RPMI7951 (cell line): ENCODE measurements around the gene RPLP1. TPM values are rescaled to one million over a fixed set of nuclear protein-coding genes. Genes with fewer than 3 reads are reported as not detected.
A peak's percentile ranks its signal among the peaks of the same experiment; 100 is the strongest.

ENCODE experiments used
- DNase-seq: peaks from one replicate; pipeline ENCODE4 v3.0.0-alpha.2; 2012; ENCODE audit warnings: low read depth
- total RNA-seq: library from RNA; depleted of rRNA; stranded (reverse); fragments of >200 nt; shearing (Covaris generic); gene quantifications from 2 replicates; pipeline ENCODE4 v1.2.3, GENCODE V29; 2014; rRNA removed

The RPLP1 gene
- 269 and 279 TPM in 2 replicates for total RNA-seq

DNA sequence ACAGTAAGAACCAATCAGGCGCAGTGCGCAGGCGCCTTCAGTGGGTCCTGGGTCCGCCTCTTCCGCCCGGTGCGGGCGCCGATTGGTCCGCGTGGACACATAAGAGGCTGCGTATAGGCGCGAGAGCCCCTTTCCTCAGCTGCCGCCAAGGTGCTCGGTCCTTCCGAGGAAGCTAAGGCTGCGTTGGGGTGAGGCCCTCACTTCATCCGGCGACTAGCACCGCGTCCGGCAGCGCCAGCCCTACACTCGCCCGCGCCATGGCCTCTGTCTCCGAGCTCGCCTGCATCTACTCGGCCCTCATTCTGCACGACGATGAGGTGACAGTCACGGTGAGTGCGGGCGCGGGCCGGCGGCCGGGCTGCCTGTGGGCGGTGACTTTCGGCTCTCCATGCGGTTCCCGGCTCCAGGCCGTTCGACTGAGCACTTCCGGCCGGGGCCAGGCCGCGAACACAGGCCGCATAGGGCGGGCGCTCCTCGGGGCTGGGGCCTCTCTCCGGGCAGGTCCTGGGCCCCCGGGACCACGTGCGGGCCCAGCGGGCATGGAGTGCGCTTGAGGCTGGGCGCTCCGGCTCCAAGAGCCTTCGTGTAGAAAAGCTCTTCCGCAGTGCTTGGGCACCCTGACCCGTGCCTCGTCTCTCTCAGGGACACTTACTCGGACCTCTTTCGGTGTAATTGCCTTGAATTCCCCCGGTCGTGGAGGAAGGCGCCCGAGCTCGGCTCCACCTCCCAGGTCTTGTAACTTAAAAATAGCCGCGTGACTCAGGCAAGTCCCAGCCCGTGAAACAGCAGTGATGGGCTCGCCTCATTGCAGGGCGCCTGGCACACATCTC lies at the start of gene RPLP1:
TSS of gene RPLP1 (plus strand) at position 127 of the 830 bp plus-strand sequence. CDS start at position 258, 131 bp downstream.
- DNase-seq = peak; percentile 94

DNA sequence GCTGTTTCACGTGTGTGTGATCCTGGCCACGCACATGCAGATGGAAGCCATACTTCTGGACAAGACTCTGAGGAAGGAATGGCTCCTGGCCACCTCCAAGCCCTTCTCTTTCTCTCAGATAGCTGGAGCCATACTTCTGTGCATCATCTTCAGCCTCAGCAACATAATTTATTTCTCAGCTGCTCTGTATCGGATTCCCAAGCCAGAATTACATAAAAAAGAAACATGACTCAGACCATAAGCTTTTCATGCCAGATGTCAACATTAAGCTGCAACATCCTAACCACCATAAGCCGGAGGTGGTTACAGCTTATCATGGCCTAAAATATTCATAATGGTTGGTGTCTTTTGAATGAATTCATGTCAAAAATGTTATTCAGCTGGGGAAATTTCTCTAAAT lies 49.0 kb upstream of the RPLP1 start:
- DNase-seq = peak; percentile 93

GRCh38 chr15:69405110-69405509 lies 47.5 kb upstream of the RPLP1 start:
- DNase-seq = no peak

GRCh38 chr15:69407719-69408400 lies 44.8 kb upstream of the RPLP1 start:
- no peak for DNase-seq

- DNase-seq = no peak
Observed at GRCh38 chr15:69408841-69409240, 43.8 kb upstream of the RPLP1 start.

- peak; percentile 83 for DNase-seq
Observed at GRCh38 chr15:69410248-69410874, 42.3 kb upstream of the RPLP1 start.

- DNase-seq = no peak
Observed at GRCh38 chr15:69412274-69412673, 40.3 kb upstream of the RPLP1 start.

DNA sequence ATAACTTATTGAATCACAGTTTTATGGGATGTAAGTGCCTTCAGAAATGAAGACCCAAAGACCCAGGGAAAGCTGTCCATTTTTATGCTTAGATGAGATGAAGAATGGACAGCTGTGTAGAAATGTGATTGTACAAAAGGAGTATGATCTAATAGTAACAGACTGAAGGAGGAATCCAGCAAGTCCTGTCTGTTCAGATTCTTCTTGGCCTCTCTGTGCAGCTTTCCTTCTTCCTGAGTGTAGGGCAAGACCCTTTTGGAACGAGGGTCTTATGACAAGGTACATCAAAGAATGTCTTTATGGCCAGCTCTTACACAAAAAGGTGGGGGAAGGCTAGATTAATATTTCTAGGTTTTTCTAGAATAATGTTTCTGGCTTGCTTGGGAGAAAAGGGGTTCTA lies 39.9 kb upstream of the RPLP1 start:
- no peak for DNase-seq

DNA sequence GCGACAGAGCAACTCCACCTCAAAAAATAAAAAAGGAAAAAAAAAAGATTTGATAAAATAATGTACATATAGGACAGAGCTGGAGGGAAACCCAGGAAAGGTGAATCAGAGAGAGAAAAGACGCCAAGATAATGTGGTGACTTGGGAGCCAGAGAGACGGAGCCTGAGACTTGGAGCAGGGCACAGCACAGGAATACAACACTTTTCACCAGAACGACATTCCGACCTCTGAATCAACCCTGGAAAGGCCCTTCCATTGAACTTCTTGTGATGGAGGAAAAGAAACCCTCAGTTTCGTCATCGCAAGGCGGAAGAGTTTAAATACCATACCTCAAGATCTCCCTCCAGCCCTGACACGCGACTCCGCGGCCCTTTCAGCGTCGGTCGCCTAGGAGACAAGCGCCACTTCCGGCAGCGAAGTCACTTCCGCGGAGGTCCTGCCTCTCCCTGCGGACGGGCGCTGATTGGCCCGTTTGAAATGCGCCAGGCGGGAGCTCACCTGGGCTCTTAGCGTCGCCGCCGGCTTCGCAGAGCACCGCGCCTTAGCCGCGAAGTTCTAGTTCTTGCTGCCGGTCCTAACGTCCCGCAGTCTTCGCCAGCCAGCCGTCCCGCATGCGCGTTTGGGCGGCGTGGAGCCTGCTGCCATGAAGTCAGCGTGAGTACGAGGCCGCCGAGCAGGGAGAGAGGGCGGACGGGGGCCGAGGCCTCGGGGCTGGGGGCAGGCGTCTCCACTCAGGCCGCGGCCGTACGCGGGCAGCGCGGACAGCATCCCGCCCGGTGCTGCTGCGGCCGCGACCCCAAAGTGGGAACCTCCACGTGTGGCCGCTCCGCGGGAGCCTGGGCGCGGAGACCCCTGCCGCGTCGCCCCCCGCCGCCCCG lies 38.6 kb upstream of the RPLP1 start, which contains the start of gene KIF23:
TSS of gene KIF23 (plus strand) at position 528 of the 879 bp plus-strand sequence. CDS start at position 645, 117 bp downstream.
- DNase-seq = peak; percentile 95

DNA sequence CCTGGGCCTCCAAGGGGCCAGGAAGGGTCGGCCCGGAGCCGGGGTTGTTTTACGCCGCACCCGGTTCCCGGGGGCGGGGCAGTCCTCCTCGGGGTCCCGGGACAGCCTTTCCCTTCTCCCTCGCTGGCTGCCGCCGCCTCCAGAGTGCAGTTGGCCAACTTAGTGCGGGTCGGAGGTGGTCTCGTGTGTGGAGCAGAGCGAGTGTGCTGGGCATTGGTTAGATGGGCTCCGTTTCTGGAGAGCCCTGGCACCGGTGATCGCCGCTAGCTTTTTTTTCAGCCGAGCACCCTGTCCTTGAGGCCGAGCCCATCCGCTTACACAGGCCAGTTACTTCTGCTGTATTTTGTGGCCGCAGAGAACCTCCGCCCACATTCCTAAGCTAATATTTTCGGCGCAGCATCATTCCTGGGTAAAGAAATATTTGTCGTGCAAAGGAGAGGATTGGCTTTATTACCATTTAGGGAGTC lies 37.9 kb upstream of the RPLP1 start:
- peak; percentile 93 for DNase-seq

DNA sequence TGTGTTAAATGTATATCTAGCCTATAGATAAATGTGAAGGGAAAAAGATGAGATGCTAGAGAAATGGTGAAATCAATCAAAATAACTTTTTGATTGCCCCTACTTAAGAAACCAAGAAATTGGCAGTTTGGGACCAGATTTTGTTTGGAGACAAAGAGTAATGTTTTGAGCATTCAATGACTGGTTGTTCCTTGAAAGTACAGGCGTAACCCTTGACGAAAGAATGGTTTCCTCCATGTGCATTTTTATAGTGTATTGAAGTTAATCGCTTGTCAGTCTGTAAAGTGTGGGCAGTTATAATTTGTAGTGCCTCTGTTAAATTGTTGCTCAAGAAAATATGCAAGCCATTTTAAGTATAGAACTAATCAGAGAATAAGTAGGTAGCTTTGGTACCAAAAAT lies 37.2 kb upstream of the RPLP1 start:
- DNase-seq = peak; percentile 29

DNA sequence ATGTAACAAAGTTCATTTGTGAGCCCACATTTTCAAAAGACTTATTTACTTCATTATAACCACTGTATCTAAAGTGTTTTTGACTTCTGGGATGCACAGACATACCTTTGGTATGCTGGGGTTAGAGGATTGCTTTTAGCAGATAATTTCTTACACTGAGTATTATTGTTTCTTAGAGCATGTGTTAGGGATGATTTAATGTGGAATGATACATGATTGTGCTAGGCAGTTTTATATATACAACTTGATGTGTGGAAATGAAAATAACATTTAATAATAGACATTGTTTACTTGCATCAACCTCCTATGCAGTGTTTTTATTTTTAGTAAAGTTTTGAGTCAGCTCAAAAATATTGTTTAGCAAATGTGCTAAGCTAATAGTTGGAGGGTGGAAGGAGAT lies 35.0 kb upstream of the RPLP1 start:
- no peak for DNase-seq

- peak; percentile 72 for DNase-seq
Observed at GRCh38 chr15:69421498-69421897, 31.1 kb upstream of the RPLP1 start.

DNA sequence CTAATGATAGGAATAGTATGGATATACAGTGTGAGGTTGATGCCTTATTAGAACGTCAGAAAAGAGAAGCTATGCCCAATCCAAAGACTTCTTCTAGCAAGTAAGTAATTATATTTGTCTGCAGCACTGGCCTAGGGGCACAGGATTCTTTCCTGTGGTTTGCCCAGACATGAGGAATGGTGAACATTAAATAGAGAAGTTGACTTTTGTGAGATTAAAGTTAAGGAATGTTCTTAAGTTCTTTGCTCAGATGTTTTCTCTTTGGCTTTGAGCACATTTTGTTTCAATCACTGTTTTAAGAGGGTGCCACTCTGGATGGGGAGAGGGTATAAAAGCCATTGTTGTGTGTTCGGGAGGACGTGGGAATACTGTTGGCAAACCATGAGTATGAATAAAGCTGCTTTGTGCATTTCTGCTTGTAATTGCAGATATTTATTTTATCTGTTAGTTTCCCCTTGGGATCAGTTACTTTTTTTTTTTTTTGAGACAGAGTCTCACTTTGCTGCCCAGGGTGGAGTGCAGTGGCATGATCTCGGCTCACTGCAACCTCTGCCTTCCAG lies 30.2 kb upstream of the RPLP1 start:
- DNase-seq = peak; percentile 78

DNA sequence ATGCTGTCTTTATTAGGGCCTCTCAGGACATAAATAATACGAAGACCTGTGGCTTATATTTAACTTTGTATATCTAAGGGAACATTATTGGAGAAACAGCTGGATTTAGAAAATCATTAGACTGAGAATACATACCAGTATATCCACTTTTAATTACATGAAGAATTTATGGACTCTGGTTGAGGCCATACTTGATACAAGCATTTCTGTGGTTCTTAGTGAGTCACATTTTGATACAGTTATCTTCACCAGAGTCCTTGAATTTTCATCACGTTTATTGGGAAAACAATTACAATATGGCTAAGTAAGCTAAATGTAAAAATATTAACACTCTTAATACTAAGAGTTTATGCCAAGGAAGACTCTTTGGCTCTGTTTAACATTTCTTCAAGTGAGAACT lies 28.6 kb upstream of the RPLP1 start:
- no peak for DNase-seq

- no peak for DNase-seq
Observed at GRCh38 chr15:69424748-69425413, 27.7 kb upstream of the RPLP1 start.

DNA sequence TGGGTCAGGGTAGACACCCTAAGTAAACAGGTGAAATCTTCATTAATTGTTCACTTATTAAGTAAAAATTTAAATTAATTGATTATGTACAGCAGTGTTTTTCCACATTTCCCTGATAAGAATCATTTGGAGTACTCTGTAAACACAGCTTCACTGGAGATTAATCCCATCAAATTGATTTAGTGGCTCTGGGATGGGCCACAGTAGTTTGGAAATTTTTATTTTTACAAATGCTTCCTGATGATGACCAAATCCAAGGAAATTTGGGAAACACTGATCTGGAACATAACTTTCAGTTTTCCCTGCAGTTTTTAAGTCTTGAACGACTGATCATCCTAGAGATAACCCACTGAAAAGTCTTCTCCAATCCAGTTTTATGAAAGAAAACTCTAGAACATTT lies 18.8 kb upstream of the RPLP1 start:
- no peak for DNase-seq

- DNase-seq = no peak
Observed at GRCh38 chr15:69434238-69434637, 18.4 kb upstream of the RPLP1 start.

GRCh38 chr15:69434679-69435078 lies 17.9 kb upstream of the RPLP1 start:
- DNase-seq = no peak

GRCh38 chr15:69435985-69436384 lies 16.6 kb upstream of the RPLP1 start:
- no peak for DNase-seq
